GM21381 (cell line): Measurements from ENCODE around the gene SPATA31A3.
"Not testable (repeated sequence)": the region's sequence is repeated elsewhere in the genome, so short reads cannot be mapped to it uniquely, and the experiment has no call there.

Experiments
- ATAC-seq: cut with Tn5 transposase; IDR thresholded peaks from one replicate; pipeline ENCODE4 v1.9.1; 2021; ENCODE audit warnings: mild to moderate bottlenecking, moderate library complexity; ENCODE audit not compliant: unreplicated experiment

The SPATA31A3 gene

DNA sequence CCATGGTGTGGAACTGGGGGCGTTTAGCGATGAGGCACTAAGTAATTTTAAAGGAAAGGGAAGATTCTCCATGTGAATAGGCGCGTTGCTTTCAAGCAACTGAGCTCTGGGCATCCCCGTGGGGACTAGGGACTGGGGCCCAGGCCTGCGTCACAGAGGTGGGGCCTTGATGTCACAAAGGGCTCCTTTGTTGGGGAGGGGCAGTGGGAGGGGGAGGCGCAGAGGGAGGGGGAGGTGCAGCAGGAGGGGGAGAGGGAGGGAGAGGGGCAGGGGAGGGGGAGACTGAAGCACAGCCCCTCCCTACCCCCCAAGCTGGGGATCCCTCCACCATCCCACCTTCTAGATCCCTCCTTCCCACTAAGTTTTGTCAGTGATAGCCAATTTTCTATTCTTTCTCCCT is at the start of gene SPATA31A3:
TSS of gene SPATA31A3 (minus strand) at position 101 of the 400 bp plus-strand sequence. CDS start at position 72, 29 bp downstream.
- not testable (repeated sequence) for ATAC-seq

DNA sequence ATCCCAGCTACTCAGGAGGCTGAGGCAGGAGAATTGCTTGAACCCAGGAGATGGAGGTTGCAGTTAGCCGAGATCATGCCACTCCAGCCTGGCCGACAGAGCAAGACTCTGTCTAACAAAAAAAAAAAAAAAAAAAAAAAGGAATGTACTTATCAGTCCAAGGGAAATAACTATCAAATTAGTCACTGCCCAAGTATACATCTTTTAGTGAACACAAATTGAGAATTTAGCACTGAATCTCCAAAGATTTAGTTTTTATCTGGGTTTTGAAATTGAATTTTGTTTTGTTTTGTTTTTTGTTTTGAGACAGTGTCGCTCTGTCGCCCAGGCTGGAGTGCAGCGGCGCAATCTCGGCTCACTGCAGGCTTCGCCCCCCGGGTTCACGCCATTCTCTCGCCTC is 39.8 kb downstream of the SPATA31A3 start:
- not testable (repeated sequence) for ATAC-seq

DNA sequence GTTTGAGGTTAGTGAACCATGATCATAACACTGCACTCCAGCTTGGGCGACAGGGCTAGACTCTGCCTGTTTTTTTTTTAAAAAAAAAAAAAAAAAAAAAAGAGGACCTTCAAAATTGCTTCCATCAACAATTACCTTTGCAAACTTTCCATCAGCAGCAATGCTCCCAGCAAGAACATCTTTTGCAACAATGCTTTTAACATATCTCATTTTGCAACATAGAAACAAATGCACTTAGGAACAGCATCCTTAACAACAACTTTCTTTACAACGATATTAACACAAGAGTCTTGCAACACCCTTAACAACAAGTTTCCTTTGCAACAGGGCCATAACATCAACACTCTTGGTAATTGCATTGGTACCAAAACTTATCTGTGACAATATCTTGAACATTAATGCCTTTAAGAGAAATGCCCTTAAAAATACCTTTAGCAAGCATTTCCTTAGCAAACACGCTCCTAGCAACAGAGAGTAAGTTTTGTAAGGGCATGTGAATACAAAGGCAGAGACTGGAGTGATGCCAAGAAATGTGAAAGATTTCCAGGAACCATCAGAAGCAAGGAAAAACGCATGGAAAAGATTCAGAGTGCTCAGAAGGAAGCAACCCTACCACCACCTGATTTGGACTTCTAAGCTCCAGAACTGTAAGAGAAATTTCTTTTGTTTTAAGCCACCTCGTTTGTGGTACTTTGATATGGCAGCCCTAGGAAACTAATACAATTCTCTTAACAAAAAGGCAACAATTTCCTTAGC is 49.8 kb downstream of the SPATA31A3 start:
- not testable (repeated sequence) for ATAC-seq

DNA sequence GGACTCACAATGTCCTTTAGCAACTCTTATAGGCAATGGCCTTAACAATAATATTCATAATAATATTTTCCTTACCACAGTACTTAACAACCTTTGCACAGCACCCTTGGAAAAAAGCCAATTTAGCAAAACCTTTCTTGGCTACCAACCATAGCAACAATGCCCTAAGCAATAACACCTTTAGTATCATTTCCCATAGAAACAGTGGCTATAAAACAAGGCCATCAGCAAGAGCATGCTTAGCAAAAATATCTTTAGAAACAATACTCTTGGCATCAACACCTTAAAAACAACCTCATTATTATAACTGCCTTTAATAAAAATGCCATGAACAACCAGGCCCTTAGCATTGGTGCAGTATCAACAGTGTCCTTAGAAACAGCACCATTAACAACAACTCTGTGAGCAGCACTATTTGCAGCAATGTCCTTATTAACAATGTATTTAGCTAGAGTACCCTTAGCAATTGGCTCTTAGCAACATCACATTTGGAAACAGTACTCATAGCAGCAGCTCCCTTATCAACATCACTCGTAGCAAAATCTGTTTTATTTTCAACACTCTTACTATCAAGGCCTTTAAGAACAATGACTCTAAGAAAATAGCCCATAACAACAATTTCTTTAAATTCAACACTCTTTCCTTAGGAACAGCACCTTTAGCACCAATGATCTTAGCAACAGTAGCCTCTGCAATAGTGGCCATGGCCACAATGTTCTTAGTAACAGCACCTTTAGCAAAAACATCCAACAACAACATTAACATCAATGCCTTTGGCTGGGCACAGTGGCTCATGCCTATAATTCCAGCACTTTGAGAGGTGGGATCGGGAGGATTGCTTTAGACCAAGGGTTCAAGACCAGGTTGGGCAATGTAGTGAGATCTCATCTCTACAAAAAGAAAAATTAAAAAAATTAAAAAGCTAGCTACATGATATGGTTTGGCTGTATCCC is 52.2 kb downstream of the SPATA31A3 start:
- not testable (repeated sequence) for ATAC-seq

DNA sequence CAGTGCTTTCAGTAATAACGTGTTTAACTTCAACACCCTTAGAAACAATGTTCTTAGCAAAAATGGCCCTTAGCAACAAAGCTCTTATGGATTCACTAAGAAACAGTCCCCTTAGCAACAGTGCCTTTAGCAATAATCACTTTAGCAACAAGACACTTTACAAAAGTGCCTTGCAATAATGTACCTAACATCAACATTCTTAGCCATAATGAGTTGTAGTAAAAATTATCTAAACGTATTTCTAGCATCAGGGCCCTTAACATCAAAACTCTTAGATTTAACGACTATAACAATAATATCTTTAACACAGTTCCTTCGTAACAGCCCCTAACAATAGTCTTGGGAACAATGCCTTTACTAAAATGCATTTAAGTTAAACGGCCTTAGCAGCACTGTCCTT is 54.0 kb downstream of the SPATA31A3 start:
- not testable (repeated sequence) for ATAC-seq

DNA sequence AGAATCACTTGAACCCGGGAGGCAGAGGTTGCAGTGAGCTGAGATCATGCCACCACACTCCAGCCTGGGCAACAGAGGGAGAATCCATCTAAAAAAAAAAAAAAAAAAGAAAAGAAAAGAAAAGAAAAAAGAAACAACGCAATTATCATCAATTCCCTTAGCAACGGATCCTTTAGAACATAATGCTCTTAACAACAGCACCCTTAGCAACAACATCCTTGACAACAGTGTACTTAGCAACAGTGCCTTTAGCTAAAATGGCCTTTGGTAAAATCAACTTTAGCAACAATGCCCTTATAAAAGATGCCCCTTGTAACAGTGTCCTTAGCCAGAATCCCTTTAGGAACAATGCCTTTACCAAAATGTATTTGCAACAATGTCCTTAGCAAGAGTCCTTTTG is 54.7 kb downstream of the SPATA31A3 start:
- not testable (repeated sequence) for ATAC-seq
